Neural cell (in vitro differentiated cells): ENCODE data around the gene CLEC20A.

ENCODE experiments used
- POLR2AphosphoS5 ChIP-seq: IDR thresholded peaks from 2 replicates; pipeline ENCODE4 v1.6.1; 2012
- RAD21 ChIP-seq: fragments of 450-650 bp; conservative IDR thresholded peaks from 2 replicates; pipeline ENCODE4 v1.6.1; 2014; ENCODE audit warnings: antibody characterized with exemption, mild to moderate bottlenecking, moderate library complexity
- TF ChIP-seq, protein P1 (sequence below): fragments of 450-650 bp; IDR thresholded peaks from 2 replicates; pipeline ENCODE4 v1.5.1; 2014; ENCODE audit warnings: antibody characterized with exemption, mild to moderate bottlenecking, moderate library complexity; ENCODE audit not compliant: poor library complexity, severe bottlenecking
- TF ChIP-seq, protein P2 (sequence below): IDR thresholded peaks from 2 replicates; pipeline ENCODE4 v1.6.1; 2012; ENCODE audit warnings: borderline replicate concordance

DNA sequence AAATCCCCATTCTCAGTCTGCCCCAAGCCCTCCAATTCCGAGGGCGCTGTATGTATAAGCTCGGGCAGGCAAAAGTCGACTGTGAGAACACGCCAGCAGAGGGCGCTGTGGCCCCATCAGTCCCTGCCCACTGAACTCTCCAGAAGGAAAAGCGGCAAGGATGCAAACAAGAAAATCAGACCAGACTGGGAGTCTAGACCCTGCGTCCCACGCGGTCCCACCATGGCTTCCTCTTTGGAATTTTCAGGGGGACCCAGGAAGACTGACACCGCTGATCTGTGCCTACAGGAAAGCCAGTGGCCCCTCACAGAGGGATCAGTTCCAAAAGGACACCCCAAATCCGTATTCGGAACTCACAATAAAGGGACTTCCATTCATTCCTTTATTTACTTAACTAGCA, 35.6 kb upstream of the CLEC20A start:
- TF ChIP-seq, protein P1, sequence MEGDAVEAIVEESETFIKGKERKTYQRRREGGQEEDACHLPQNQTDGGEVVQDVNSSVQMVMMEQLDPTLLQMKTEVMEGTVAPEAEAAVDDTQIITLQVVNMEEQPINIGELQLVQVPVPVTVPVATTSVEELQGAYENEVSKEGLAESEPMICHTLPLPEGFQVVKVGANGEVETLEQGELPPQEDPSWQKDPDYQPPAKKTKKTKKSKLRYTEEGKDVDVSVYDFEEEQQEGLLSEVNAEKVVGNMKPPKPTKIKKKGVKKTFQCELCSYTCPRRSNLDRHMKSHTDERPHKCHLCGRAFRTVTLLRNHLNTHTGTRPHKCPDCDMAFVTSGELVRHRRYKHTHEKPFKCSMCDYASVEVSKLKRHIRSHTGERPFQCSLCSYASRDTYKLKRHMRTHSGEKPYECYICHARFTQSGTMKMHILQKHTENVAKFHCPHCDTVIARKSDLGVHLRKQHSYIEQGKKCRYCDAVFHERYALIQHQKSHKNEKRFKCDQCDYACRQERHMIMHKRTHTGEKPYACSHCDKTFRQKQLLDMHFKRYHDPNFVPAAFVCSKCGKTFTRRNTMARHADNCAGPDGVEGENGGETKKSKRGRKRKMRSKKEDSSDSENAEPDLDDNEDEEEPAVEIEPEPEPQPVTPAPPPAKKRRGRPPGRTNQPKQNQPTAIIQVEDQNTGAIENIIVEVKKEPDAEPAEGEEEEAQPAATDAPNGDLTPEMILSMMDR: peak; percentile 82
- TF ChIP-seq POLR2AphosphoS5 (no peak), RAD21 (peak; percentile 80)
- TF ChIP-seq, protein P2, sequence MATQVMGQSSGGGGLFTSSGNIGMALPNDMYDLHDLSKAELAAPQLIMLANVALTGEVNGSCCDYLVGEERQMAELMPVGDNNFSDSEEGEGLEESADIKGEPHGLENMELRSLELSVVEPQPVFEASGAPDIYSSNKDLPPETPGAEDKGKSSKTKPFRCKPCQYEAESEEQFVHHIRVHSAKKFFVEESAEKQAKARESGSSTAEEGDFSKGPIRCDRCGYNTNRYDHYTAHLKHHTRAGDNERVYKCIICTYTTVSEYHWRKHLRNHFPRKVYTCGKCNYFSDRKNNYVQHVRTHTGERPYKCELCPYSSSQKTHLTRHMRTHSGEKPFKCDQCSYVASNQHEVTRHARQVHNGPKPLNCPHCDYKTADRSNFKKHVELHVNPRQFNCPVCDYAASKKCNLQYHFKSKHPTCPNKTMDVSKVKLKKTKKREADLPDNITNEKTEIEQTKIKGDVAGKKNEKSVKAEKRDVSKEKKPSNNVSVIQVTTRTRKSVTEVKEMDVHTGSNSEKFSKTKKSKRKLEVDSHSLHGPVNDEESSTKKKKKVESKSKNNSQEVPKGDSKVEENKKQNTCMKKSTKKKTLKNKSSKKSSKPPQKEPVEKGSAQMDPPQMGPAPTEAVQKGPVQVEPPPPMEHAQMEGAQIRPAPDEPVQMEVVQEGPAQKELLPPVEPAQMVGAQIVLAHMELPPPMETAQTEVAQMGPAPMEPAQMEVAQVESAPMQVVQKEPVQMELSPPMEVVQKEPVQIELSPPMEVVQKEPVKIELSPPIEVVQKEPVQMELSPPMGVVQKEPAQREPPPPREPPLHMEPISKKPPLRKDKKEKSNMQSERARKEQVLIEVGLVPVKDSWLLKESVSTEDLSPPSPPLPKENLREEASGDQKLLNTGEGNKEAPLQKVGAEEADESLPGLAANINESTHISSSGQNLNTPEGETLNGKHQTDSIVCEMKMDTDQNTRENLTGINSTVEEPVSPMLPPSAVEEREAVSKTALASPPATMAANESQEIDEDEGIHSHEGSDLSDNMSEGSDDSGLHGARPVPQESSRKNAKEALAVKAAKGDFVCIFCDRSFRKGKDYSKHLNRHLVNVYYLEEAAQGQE: no peak
